HG03103 (cell line): ENCODE measurements around the gene EIF4A3.
"Not testable (repeated sequence)": the region's sequence is repeated elsewhere in the genome, so short reads cannot be mapped to it uniquely, and the experiment has no call there.

Source experiments
- ATAC-seq: cut with Tn5 transposase; IDR thresholded peaks from one replicate; pipeline ENCODE4 v1.9.1; 2021; ENCODE audit warnings: low read depth; ENCODE audit not compliant: unreplicated experiment

EIF4A3 gene

DNA sequence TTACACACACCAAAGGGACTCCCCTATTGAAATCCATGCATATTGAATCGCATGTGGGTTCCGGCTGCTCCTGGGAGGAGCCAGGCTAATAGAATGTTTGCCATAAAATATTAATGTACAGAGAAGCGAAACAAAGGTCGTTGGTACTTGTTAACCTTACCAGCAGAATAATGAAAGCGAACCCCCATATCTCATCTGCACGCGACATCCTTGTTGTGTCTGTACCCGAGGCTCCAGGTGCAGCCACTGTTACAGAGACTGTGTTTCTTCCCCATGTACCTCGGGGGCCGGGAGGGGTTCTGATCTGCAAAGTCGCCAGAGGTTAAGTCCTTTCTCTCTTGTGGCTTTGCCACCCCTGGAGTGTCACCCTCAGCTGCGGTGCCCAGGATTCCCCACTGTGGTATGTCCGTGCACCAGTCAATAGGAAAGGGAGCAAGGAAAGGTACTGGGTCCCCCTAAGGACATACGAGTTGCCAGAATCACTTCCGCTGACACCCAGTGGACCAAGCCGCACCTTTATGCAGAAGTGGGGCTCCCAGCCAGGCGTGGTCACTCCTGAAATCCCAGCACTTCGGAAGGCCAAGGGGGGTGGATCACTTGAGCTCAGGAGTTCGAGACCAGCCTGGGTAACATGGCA is 43.4 kb downstream of the EIF4A3 start:
- ATAC-seq: no peak

DNA sequence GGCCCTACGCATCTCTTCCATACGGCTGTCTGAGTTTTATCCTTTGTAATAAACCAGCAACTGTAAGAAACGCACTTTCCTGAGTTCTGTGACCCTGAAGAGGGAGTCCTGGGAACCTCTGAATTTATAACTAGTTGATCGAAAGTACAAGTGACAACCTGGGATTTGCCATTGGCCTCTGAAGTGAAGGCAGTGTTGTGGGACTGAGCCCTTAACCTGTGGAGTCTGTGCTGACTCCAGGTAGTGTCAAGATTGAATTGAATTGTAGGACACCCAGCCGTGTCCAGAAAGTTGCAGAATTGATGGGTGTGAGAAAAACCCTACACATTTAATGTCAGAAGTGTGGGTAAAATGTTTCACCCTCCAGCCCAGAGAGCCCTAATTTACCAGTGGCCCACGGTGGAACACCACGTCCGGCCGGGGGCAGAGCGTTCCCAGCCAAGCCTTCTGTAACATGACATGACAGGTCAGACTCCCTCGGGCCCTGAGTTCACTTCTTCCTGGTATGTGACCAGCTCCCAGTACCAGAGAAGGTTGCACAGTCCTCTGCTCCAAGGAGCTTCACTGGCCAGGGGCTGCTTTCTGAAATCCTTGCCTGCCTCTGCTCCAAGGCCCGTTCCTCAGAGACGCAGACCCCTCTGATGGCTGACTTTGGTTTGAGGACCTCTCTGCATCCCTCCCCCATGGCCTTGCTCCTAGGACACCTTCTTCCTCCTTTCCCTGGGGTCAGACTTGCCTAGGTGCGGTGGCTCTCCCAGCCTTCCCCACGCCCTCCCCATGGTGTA is 44.1 kb downstream of the EIF4A3 start:
- ATAC-seq: no peak

DNA sequence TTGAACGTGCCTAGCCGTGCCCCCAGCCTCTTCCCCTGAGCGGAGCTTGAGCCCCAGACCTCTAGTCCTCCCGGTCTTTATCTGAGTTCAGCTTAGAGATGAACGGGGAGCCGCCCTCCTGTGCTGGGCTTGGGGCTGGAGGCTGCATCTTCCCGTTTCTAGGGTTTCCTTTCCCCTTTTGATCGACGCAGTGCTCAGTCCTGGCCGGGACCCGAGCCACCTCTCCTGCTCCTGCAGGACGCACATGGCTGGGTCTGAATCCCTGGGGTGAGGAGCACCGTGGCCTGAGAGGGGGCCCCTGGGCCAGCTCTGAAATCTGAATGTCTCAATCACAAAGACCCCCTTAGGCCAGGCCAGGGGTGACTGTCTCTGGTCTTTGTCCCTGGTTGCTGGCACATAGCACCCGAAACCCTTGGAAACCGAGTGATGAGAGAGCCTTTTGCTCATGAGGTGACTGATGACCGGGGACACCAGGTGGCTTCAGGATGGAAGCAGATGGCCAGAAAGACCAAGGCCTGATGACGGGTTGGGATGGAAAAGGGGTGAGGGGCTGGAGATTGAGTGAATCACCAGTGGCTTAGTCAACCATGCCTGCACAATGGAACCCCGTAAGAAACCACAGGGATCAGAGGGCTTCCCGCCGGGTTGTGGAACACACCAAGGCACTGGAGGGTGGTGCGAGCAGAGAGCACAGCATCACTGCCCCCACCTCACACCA is 44.8 kb downstream of the EIF4A3 start:
- ATAC-seq: no peak

DNA sequence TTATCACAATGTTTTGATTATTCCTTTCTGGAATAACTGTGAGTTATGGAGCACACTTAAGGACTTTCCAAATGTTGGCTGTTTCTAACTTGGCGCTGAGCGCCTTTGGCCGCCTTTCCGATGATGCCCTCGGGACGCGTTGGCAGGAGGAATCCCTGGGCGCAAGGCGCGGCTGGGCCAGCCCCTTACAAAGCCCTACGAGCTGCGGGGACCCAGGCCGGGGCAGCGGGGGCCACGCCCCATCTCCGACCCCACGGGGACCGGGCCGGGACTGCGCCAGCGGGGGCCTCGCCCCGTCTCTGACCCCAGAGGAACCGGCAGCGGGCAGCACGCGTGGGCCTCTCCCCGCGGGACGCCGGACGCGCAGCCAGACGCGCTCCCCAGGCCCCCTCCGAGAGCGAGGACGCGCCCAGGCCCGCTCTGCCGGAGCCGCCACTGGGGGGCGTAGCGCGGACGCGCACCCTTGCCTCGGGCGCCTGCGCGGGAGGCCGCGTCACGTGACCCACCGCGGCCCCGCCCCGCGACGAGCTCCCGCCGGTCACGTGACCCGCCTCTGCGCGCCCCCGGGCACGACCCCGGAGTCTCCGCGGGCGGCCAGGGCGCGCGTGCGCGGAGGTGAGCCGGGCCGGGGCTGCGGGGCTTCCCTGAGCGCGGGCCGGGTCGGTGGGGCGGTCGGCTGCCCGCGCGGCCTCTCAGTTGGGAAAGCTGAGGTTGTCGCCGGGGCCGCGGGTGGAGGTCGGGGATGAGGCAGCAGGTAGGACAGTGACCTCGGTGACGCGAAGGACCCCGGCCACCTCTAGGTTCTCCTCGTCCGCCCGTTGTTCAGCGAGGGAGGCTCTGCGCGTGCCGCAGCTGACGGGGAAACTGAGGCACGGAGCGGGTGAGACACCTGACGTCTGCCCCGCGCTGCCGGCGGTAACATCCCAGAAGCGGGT is 45.6 kb downstream of the EIF4A3 start, which contains the start of gene GAA:
Gene GAA (plus strand): TSS at position 571 of the 935 bp plus-strand sequence. CDS start 3,006 bp downstream, outside the sequence.
- ATAC-seq: peak; percentile 54

DNA sequence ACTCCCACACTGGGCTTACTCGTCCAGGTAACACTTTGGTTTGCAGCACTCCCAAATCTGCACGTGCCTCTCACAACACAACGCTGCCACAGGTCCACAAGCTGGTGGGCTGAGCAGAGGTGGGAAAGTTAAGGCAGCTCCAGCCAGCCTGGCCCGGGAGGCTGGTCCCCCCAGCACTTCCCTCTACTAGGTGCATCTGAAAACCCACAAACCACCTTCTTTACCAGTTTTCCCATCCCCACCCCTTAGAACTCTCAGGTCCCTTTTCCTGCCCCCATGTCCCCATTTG is 46.9 kb downstream of the EIF4A3 start:
- no peak for ATAC-seq

DNA sequence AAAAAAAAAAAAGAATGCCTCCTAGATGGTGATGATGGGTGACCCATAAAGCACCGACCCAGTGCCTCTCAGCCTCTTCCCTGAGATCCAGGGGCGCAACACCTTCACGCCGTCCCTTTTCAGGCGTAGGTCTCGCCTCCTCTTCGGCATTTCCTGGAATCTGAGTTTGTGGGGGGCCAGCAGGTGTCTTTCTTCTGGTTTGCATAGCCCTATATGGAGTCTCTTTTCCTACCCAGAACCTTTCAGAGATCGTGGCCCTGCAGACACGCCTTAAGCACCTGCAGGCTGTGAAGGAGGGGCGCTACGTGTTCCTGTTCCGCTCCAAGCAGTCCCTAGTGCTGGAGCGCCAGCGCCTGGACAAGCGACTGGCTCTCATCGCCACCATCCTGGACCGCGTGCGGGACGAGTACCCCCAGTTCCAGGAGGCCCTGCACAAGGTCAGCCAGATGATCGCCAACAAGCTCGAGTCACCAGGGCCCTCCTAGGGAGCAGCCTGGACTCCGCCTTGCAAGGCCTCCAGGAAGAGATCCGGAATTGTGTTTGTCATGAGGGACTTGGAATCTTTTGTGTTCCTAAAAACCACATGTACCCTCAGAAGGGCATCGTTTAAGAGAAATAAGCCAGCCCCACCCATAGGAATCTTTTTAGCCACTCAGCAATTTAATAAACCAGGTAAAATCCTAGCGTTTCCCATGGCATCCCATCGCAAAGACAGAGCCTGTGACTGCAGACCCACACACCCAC is 47.5 kb downstream of the EIF4A3 start:
- ATAC-seq: no peak

DNA sequence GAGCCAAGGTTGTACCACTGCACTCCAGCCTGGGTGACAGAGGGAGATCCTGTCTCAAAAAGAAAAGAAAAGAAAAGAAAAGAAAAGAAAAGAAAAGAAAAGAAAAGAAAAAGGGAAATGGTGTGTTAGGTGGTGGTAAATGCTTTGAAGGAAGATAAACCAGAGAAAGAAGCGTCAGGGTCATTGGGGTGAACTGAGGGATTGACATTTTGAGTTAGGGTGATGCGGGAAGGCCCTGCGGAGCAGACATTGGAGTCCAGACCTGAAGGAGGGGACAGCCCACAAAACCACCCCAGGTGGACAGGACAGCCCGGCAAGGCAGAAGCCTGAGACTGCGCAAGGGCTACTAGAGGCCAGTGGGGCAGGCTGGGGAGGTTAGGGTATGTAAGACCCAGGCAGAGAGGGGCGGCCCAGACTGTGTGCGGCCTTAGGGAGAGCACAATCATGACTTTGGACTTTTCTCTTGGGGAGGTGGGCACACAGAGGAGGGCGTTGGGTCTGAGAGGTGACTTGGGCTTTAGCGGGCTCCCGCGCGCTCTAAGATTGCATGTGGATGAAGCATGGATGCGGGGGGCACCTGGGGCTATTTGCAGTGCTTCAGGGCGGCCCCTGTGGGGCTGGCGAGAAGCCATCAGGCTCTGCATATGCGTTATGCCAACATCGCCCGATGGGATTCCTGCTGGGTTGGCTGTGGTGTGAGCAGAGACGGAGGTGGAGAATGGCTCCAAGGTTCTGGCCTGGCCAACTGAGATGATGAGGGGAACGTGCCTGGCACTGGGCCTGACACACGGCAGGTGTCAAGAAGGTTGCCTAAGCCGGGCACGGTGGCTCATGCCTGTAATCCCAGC is 48.9 kb downstream of the EIF4A3 start:
- ATAC-seq: no peak

DNA sequence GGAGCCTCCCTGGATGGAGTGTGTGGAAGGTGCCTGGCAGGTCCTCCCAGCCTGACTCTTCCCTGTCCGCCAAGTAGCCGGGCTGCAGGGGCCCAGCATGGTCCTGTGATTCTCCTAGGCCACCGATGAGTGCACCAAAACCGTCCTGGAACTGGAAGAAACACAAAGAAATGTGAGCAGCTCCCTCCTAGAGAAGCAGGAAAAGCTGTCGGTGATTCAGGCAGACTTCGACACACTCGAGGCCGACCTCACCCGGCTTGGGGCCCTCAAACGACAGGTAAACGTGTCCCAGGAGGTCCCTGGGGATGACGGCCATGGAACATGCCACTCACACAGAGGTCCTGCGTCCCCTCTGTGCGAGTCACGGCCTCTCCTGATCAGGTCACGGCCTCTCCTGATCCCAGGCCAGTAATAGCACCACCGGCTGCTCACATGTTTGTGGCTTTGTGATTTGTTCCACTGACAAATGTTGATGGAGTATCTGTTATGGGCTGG is 49.8 kb downstream of the EIF4A3 start:
- no peak for ATAC-seq

DNA sequence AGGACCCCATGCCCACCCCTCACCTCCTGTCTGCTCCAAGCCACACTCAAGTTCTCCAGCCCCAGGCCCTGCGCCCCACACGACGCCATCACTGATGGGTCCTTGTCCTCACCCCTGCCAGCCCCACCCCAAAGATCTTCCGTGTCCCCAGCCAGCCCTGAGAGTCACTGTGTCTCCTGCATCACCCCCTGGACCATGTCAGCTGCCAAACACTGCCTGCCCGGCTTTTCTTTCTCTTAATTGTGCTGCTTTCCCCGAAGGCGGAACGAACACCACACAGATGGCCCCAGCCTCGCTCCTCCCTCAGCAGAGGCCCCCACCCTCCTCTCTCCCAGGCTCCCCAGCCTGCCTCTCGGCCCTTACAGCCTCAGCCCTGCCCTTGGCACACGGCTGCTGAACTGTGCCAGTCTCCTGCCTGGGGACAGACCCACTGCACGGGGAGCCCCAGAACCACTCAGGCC is 50.3 kb downstream of the EIF4A3 start:
- ATAC-seq: no peak

DNA sequence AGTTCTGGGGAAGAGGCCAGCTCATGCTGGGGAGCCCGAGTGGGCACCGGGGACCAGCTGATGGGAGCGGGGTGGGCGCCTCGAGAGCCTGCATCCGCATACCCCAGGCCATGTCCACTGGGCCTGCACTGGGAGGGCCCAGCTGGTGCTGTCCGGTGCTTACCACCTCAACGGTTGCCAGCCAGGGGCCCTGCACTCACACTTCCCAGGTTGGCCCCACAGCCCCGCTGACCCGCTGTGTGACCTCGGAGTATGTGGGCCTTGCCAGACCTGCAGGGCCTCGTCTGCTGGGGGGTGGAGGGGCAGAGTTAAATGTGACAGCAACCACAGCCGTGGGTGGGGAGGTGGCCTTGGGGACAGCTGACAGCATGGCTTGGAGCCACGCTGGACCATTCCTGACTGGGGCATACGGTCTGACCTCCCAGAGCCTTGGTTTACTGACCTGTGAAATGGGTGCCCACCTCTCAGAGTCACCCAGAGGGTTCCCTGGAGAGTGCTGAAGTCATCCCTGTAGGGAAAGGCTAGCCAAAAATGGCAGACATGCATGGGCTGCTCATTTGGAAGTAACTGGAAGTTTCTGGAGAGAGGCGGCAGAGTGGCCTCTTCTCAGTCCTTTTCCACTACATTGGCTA is 51.0 kb downstream of the EIF4A3 start:
- no peak for ATAC-seq

DNA sequence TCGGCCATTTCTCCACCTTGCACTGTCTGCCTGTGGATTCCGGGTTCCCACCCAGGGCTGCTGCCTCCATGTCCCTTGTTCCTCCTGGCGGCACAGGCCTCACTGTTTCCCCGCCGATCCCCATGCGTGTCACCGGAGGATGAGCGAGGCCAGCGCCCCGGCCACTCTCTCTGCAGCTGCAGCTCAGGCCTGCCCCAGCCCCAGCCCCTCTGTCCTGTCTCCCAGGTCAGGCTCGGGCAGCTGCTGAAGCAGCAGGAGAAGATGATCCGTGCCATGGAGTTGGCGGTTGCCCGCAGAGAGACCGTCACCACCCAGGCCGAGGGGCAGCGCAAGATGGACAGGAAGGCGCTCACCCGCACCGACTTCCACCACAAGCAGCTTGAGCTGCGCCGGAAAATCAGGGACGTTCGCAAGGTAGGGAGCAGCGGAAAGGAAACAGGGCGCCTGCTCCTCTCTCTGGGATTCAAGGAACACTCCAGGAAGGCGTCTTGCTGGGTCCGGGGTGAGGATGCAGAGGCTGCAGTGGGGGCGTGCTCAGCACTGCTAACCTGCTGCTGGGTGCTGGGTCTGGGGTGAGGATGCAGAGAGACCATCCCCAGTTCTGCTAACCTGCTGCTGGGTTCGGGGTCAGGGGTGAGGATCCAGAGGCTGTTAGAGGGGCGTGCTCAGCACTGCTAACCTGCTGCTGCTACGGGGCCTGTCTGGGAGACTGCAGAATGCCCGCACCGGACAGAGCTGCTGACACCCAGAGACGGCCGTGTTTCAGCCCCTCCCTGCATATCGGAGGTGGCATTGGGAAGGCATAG is 51.7 kb downstream of the EIF4A3 start:
- ATAC-seq: no peak

DNA sequence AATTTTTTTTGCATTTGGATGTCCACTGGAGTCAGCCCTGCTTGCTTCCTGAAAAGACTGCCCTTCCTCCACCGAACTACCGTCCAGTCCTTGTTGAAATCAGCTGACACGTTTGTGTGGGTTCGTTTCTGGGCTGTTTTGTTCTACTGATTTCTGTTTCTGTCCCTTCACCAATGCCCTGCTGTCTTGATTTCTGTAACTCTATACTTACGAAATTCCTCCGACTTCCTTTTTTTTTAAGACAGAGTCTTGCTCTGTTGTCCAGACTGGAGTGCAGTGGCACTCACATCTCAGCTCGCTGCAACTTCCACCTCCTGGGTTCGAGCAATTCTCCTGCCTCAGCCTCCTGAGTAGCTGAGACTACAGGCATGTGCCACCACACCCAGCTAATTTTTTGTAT is 54.0 kb downstream of the EIF4A3 start:
- ATAC-seq: no peak

DNA sequence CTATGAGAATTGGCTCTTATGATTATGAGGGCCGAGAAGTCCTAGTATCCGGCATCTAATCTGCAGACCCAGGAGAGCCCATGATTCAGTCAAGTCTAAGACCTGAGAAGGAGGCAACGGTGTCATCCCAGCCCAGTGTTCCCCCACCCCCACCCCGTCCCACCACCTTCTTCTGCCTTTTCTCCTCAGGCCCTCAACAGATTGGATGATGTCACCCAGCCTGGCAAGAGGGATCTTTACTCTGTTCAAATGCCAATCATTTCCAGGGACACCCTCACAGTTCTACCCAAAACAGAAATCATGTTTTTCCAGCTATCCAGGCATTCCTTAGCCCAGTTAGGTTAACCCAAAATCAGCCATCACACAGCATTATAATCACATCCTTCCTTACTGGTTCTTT is 55.6 kb downstream of the EIF4A3 start:
- ATAC-seq: no peak

DNA sequence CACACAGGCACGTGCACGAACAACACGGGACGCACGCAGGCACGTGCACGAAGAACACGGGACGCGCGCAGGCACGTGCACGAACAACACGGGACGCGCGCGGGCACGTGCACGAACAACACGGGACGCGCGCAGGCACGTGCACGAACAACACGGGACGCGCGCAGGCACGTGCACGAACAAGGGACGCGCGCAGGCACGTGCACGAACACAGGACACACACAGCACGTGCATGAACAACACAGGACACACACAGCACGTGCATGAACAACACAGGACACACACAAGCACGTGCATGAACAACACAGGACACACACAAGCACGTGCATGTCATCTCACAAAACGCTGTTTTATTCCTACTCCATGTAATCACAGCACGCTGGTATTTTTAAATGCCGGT is 56.8 kb downstream of the EIF4A3 start:
- not testable (repeated sequence) for ATAC-seq

DNA sequence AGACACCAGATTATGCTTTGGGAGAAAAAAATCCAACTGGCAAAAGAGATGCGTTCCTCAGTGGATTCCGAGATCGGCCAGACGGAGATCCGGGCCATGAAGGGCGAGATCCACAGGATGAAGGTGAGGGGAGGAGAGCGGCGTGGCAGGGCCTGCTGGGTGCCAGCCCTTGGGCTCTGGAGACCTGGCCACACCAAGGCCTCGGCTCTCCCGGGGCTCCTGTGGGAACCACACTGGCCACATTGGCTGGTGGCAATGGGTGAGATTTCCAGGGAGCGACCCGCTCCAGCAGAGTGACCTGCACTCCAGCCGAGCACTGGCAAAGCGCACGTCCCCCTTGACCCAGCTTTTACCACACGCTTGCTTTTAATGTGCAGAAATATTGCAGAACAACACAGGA is 57.2 kb downstream of the EIF4A3 start:
- no peak for ATAC-seq

DNA sequence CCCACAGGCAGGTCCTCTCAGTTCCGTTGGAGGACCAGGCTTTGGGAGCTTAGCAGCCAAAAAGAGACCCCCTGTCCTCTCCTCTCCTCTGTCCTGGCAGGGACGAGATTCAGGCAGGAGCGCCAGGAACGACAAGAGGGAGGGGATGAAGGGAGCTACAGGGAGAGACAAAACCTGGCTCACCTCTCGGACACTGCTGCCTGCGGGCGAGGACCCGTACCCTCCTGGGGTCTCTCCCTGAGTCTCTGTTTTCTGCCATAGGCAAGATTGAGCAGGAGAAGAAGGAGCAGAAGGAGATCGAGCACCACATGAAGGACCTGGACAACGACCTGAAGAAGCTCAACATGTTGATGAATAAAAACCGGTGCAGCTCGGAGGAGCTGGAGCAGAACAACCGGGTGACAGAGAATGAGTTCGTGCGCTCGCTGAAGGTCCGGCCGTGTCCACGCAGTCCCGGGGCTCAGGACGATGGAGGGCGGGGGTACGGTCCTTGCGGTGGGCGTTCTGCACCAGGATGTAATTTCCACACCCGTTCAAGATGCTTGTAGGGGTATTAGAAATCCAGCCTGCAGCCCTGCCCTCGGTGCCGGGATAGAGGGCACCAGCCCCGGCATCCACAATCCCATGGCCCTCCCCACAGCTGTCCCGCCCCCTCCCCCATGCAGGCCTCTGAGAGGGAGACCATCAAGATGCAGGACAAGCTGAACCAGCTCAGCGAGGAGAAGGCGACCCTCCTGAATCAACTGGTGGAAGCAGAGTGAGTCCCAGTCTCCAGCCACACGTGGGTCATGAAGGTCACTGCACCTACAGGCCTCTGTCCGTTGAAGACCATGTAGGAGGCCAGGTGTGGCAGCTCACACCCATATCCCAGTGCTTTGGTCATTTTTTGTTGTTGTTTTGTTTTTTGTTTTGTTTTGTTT is 59.3 kb downstream of the EIF4A3 start:
- no peak for ATAC-seq

DNA sequence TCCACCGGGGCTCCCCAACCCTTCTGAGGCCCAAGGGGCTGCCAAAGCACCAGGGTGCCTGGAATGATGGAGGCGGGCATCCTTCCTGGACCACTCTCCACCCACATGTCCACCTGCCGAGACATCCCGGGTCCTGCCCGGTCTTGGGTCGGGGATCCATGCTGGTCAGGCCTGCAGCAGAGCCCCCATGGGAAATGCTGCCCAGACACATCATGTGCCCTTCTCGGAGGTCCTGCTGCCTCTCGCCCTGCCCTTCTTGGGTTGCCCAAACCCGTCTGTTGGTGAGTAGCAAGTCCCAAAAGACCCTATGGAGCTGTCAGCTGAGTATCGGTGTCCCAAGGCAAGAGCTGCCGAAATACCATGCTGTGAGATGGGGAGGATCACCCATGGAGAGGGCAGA is 60.3 kb downstream of the EIF4A3 start:
- ATAC-seq: no peak
